AG04449 (cell line): ENCODE results near the gene RIN1.

Experiments
- CTCF ChIA-PET: fragments of 350-600 bp; formaldehyde crosslinking; extraction: SDS; loops from one replicate; lab custom pipeline; 2021; ENCODE audit warnings: antibody characterized with exemption; lab: Yijun Ruan, JAX
- POLR2A ChIA-PET: fragments of 400-600, 350-600 bp; formaldehyde crosslinking; extraction: SDS; loops from one replicate; lab custom pipeline; 2020; ENCODE audit warnings: antibody characterized with exemption, inconsistent platforms; lab: Yijun Ruan, JAX
- DNase-seq: peaks from one replicate; pipeline ENCODE4 v3.0.0-alpha.2; 2010; ENCODE audit warnings: low read depth, low spot score
- H3K4me3 ChIP-seq: 2 replicates; pipeline ENCODE4 v1.5.1; 2011; ENCODE audit warnings: low read depth, mild to moderate bottlenecking, control low read depth, low read length
- CTCF ChIP-seq: IDR thresholded peaks from one replicate; pipeline ENCODE4 v1.5.1; 2011; ENCODE audit warnings: mild to moderate bottlenecking, moderate library complexity, low read length, control low read depth, inconsistent platforms; ENCODE audit not compliant: insufficient read depth; ENCODE audit errors: missing control alignments

Gene RIN1

GRCh38 chr11:66332371-66333219 is 3.6 kb downstream of the RIN1 start:
- ChIA-PET POLR2A (interaction anchor here (1.4 kb wide), 1 partner anchor 20 kb away, joined by 5 read pairs; no protein-coding TSS in a partner anchor), CTCF (interaction anchor here (1.1 to 8.8 kb wide), 3 partner anchors 15 to 50 kb away, joined by 6 to 231 read pairs (median 12); partner anchors contain the start of gene CD248)
- no peak for TF ChIP-seq CTCF
- DNase-seq, result no peak
- H3K4me3 ChIP-seq, result no peak overlapping the region

- no peak for TF ChIP-seq CTCF
- ChIA-PET CTCF (interaction anchor here (1.1 to 8.8 kb wide), 3 partner anchors 14 to 49 kb away, joined by 6 to 231 read pairs (median 12); partner anchors contain the start of gene CD248), POLR2A (interaction anchor here (1.4 kb wide), 1 partner anchor 19 kb away, joined by 5 read pairs; no protein-coding TSS in a partner anchor)
- DNase-seq, result no peak
- H3K4me3 ChIP-seq, result no peak overlapping the region
Measured at GRCh38 chr11:66331542-66332370, 4.5 kb downstream of the RIN1 start.

GRCh38 chr11:66330931-66331330 is 5.3 kb downstream of the RIN1 start:
- CTCF ChIA-PET, result interaction anchor here (2.7 to 8.8 kb wide), 2 partner anchors 13 to 19 kb away, joined by 12 to 231 read pairs; partner anchors contain the start of gene CD248
- DNase-seq, result no peak
- H3K4me3 ChIP-seq, result no peak overlapping the region
- POLR2A ChIA-PET, result no interaction called here
- no peak for TF ChIP-seq CTCF

GRCh38 chr11:66329165-66329673 is 7.0 kb downstream of the RIN1 start:
- TF ChIP-seq CTCF, result no peak
- ChIA-PET POLR2A (interaction anchor here (0.8 to 1.6 kb wide), 3 partner anchors 12 to 18 kb away, joined by 3 to 8 read pairs (median 3); partner anchors contain the start of gene CD248), CTCF (interaction anchor here (0.9 to 8.8 kb wide), 7 partner anchors 12 to 44 kb away, joined by 3 to 231 read pairs (median 5); partner anchors contain the start of genes B4GAT1, CD248 and YIF1A)
- no peak for DNase-seq
- H3K4me3 ChIP-seq, result no peak overlapping the region

GRCh38 chr11:66328302-66329144 is 7.7 kb downstream of the RIN1 start:
- TF ChIP-seq CTCF, result peak; percentile 91
- POLR2A ChIA-PET, result interaction anchor here (0.8 to 1.6 kb wide), 3 partner anchors 11 to 17 kb away, joined by 3 to 8 read pairs (median 3); partner anchors contain the start of gene CD248
- CTCF ChIA-PET, result interaction anchor here (0.9 to 8.8 kb wide), 7 partner anchors 11 to 44 kb away, joined by 3 to 231 read pairs (median 5); partner anchors contain the start of genes B4GAT1, CD248 and YIF1A
- H3K4me3 ChIP-seq, result no peak overlapping the region
- DNase-seq, result no peak
